Measurements from ENCODE around the gene STOML1. TPM values are rescaled to one million over a fixed set of nuclear protein-coding genes. Genes with fewer than 3 reads are reported as not detected.

The STOML1 gene
- total RNA-seq, 4 donors from 2014 or later: 15.2 to 28.8 (median 16.9) TPM

- Histone ChIP-seq H3K9me3 (no peaks in the 10 kb centered on the region), H3K4me1 (peaks cover 10 to 13% of the 10 kb centered on the region in 2 donors), H3K27me3 (peaks cover 0 to 4% (median 3%) of the 10 kb centered on the region in 3 donors), H3K36me3 (no peaks in the 10 kb centered on the region), H3K4me3 (no peak overlapping the region), H3K27ac (no peak overlapping the region)
- DNase-seq (no peak), ATAC-seq (no peak)
- in situ Hi-C loops (cut with MboI; ENCODE audit: low sequenced_read_pairs in 4 of 4): no loop called here
- TF ChIP-seq CTCF (IDR thresholded peaks at IDR 0.05 in 4 of 5, conservative IDR thresholded peaks at IDR 0.05 in 1 of 5): no peak
- no peak for TF ChIP-seq POLR2A (IDR thresholded peaks at IDR 0.05)
- intact Hi-C loops (cut with DNase I; ENCODE audit: low total_unique reads): no loop called here
Observed at GRCh38 chr15:73928971-73929627, 63.0 kb downstream of the STOML1 start.

Other genes with a start within 250 kb of the STOML1 start
- 10 to 100 TPM in 1 of 4 donors, 1 to 10 TPM in 3; 2.7 to 11.6 (median 7.7) TPM for gene INSYN1, start 238.9 kb downstream of the STOML1 start, total RNA-seq
- gene TBC1D21, start 118.7 kb downstream of the STOML1 start, total RNA-seq: not detected
- 10 to 100 TPM in 1 of 4 donors, 1 to 10 TPM in 3; 4.9 to 11.2 (median 5.7) TPM for gene LOXL1, start 65.8 kb downstream of the STOML1 start, total RNA-seq
- gene PML, start 2.4 kb upstream of the STOML1 start, total RNA-seq: 10 to 100 TPM; 17.3 to 42.1 (median 21.2) TPM
- under 1 TPM in 2 of 4 donors, not detected in 2; 0.10 to 0.83 TPM for gene GOLGA6A, start 90.3 kb upstream of the STOML1 start, total RNA-seq
- 1 to 10 TPM in 3 of 4 donors, under 1 TPM in 1; 0.62 to 3.9 (median 2.0) TPM for gene ISLR2, start 138.3 kb upstream of the STOML1 start, total RNA-seq
- 10 to 100 TPM in 3 of 4 donors, 1 to 10 TPM in 1; 5.9 to 29.4 (median 25.9) TPM for gene ISLR, start 181.4 kb upstream of the STOML1 start, total RNA-seq
- gene STRA6, start 210.5 kb upstream of the STOML1 start, total RNA-seq: not detected
- not detected for gene CCDC33, start 244.0 kb upstream of the STOML1 start, total RNA-seq

Measured in gastrocnemius medialis (tissue), 4 donors.